Measurements from ENCODE around the gene RETN. TPM values are rescaled to one million over a fixed set of nuclear protein-coding genes. Genes with fewer than 3 reads are reported as not detected.

Gene RETN
- total RNA-seq, 2 donors from 2014 or later, result not detected

DNA sequence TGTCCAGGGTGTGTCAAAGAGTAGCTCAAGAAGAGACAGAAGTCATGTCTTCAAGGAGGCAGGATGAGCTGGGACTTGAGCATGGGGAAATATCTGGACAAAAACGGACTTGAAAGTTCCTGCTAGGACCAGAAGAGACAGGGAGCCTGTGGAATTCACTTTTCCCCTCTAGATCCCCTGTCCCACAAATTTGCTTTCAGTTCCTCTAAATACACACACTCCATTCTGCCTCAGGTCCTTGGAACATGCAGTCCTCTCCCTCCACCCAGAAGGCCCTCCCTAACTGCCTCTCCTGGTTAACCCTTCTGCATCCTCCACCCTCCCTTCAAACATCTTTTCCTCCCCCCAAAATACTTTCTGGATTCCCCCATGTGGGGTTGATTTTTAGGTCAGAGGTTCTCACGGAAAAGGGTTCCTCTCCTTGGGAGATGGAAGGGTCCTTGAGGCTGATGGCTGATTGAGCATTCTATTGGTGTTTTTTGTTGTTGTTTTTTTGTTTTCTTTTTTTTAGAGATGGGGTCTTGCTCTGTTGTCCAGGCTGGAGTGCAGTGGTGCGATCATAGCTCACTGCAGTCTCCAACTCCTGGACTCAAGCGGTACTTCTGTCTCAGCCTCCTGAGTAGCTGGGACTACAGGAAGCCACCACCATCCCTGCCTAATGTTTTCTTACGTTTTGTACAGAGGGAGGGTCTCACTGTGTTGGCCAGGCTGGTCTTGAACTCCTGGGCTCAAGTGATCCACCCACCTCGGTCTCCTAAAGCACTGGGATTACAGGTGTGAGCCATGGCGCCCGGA lies 6.9 kb upstream of the RETN start:
- Mint-ChIP-seq H3K36me3 (ENCODE audit: low read depth) (no peaks in the 10 kb centered on the region), H3K27ac (no peak overlapping the region), H3K4me1 (no peaks in the 10 kb centered on the region), H3K9me3 (no peaks in the 10 kb centered on the region), H3K4me3 (no peak overlapping the region), H3K27me3 (peaks cover 3% of the 10 kb centered on the region)
- no peak for ATAC-seq (replicated peaks)

GRCh38 chr19:7662657-7663056 lies 6.2 kb upstream of the RETN start:
- Mint-ChIP-seq H3K36me3 (ENCODE audit: low read depth) (no peaks in the 10 kb centered on the region), H3K9me3 (no peaks in the 10 kb centered on the region), H3K4me3 (no peak overlapping the region), H3K27me3 (peaks cover 5% of the 10 kb centered on the region), H3K4me1 (no peaks in the 10 kb centered on the region), H3K27ac (no peak overlapping the region)
- ATAC-seq (replicated peaks), result no peak

GRCh38 chr19:7663706-7664105 lies 5.1 kb upstream of the RETN start:
- Mint-ChIP-seq H3K4me1 (no peaks in the 10 kb centered on the region), H3K27ac (no peak overlapping the region), H3K36me3 (ENCODE audit: low read depth) (no peaks in the 10 kb centered on the region), H3K9me3 (no peaks in the 10 kb centered on the region), H3K27me3 (peaks cover 5% of the 10 kb centered on the region), H3K4me3 (no peak overlapping the region)
- ATAC-seq (replicated peaks), result no peak

- no peak overlapping the region for H3K27ac Mint-ChIP-seq
- no peak overlapping the region for H3K4me3 Mint-ChIP-seq
- no peaks in the 10 kb centered on the region for H3K4me1 Mint-ChIP-seq
- ATAC-seq (replicated peaks), result no peak
- no peaks in the 10 kb centered on the region for H3K9me3 Mint-ChIP-seq
- peaks cover 10% of the 10 kb centered on the region for H3K27me3 Mint-ChIP-seq
- H3K36me3 Mint-ChIP-seq (ENCODE audit: low read depth), result no peaks in the 10 kb centered on the region
These were observed 3.8 kb upstream of the RETN start for GRCh38 chr19:7665076-7665475.

DNA sequence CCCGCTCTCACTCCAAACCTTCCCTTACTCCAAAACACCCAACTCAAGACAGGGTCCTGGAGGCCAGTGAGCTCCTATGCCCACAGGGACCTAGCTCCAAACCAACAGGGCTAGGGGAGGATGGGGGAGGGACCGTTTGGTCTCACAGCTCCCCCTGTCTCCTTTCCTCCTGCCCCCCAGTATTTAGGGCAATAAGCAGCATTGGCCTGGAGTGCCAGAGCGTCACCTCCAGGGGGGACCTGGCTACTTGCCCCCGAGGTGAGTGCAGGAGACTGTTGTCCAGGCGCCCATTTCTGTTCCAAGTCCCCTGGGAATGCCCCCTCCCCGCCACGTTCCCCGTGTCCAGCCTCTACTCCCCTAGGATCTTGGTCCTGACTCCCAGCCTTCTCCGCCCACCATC lies 792 bp downstream of the RETN start:
- no peaks in the 10 kb centered on the region for H3K36me3 Mint-ChIP-seq (ENCODE audit: low read depth)
- H3K4me3 Mint-ChIP-seq, result no peak overlapping the region
- H3K27me3 Mint-ChIP-seq, result peaks cover 22% of the 10 kb centered on the region
- no peaks in the 10 kb centered on the region for H3K4me1 Mint-ChIP-seq
- ATAC-seq (replicated peaks), result no peak
- no peaks in the 10 kb centered on the region for H3K9me3 Mint-ChIP-seq
- no peak overlapping the region for H3K27ac Mint-ChIP-seq

DNA sequence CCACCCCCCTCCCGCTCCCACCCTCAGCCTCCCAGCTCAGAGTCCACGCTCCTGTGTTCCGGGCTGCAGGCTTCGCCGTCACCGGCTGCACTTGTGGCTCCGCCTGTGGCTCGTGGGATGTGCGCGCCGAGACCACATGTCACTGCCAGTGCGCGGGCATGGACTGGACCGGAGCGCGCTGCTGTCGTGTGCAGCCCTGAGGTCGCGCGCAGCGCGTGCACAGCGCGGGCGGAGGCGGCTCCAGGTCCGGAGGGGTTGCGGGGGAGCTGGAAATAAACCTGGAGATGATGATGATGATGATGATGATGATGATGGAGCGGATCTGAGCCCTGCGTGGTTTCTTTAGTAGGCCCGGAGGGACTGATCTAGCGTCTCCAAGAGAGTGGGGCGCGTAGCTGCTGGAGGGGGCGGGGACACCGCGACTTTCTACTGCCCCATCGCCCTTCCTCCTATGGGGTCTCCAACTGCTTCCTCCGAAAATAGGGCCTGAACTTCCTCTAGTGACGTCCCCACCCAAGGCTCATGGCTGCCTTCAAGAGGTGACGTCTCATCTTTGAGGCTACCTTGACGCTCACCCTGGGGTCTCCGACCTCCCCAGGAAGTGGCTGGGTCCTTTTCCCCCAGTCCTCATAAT lies 1.4 kb downstream of the RETN start:
- Mint-ChIP-seq H3K4me1 (no peaks in the 10 kb centered on the region), H3K27me3 (peaks cover 22% of the 10 kb centered on the region), H3K36me3 (ENCODE audit: low read depth) (no peaks in the 10 kb centered on the region), H3K27ac (no peak overlapping the region), H3K4me3 (peak overlapping the region; percentile 42), H3K9me3 (no peaks in the 10 kb centered on the region)
- no peak for ATAC-seq (replicated peaks)

GRCh38 chr19:7670790-7671189 lies 1.9 kb downstream of the RETN start:
- Mint-ChIP-seq H3K4me3 (peak overlapping the region; percentile 42), H3K9me3 (no peaks in the 10 kb centered on the region), H3K4me1 (peaks cover 2% of the 10 kb centered on the region), H3K36me3 (ENCODE audit: low read depth) (no peaks in the 10 kb centered on the region), H3K27ac (no peak overlapping the region), H3K27me3 (peaks cover 24% of the 10 kb centered on the region)
- ATAC-seq (replicated peaks), result no peak

- Mint-ChIP-seq H3K36me3 (ENCODE audit: low read depth) (no peaks in the 10 kb centered on the region), H3K27ac (no peak overlapping the region), H3K27me3 (peaks cover 27% of the 10 kb centered on the region), H3K9me3 (no peaks in the 10 kb centered on the region), H3K4me1 (peaks cover 5% of the 10 kb centered on the region), H3K4me3 (no peak overlapping the region)
- no peak for ATAC-seq (replicated peaks)
These were observed 3.7 kb downstream of the RETN start for GRCh38 chr19:7672522-7672921.

DNA sequence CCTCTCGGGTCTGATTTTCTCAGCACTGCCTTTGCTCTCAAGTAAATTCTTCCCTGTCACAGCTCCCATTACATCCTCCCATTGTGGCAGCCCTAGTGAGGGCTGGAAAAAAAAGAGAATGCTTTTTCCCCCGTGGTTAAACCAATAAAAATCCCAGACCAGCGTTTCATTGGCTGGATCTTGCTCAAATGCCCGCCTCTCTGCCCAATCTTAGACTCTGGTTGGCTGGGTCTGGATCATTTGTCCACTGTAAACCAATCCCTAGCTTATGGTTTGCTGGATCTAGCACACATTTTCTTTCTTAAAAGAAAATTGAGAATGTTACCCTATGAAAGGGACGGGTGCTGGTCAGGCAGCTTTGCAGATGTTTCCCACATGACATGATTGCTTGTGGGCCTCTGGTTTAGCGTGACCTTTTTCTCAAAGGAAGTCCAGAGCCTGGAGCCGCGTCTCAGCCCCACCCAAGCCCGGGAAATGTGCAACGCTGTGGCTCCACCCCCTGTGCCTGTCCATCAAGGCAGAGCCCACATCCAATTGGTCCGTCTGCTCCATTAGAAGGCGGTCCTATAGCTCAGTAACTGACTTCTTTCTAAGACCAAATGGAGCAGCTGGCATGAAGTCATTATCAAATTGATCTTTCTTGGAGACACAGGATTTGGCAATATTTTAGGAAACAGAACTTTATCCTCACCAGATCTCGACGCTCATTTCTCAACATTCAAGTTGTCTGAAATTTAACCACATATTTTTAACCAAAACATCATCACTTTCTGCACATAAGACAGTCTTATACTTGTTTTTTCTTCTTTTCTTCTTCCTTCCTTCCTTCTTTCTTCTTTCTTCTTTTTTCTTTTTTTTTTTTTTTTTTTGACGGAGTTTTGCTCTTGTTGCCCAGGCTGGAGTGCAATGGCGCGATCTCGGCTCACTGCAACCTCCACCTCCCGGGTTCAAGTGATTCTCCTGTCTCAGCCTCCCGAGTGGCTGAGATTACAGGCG lies 5.5 kb downstream of the RETN start:
- ATAC-seq (replicated peaks), result peak; percentile 30
- Mint-ChIP-seq H3K4me3 (no peak overlapping the region), H3K36me3 (ENCODE audit: low read depth) (no peaks in the 10 kb centered on the region), H3K27ac (no peak overlapping the region), H3K4me1 (peaks cover 9% of the 10 kb centered on the region), H3K27me3 (peaks cover 27% of the 10 kb centered on the region), H3K9me3 (no peaks in the 10 kb centered on the region)

GRCh38 chr19:7676376-7676775 lies 7.5 kb downstream of the RETN start:
- peaks cover 4% of the 10 kb centered on the region for H3K36me3 Mint-ChIP-seq (ENCODE audit: low read depth)
- H3K27ac Mint-ChIP-seq, result no peak overlapping the region
- no peaks in the 10 kb centered on the region for H3K9me3 Mint-ChIP-seq
- peak overlapping the region; percentile 13 for H3K4me3 Mint-ChIP-seq
- H3K4me1 Mint-ChIP-seq, result peaks cover 15% of the 10 kb centered on the region
- peaks cover 23% of the 10 kb centered on the region for H3K27me3 Mint-ChIP-seq
- no peak for ATAC-seq (replicated peaks)

DNA sequence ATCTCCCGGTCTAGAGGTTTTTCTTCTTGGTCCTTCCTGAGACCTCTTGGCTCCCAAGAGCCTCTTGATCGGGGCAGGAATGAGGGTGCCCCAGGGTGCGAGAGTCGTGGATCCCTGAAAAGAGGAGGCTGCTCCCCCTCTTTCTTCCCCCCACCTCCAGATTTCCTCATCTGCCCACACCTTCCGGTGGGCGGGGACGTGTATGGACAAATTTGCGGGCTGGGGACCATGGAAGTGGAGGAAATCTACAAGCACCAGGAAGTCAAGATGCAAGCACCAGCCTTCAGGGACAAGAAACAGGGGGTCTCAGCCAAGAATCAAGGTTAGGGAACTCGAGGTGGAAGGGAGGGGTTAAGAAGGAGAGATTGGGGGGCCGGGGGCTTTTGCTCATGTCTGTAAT lies 8.0 kb downstream of the RETN start, which contains the start of gene MCEMP1:
Gene MCEMP1, plus strand, starts transcription at position 237 of the 400 bp plus-strand sequence. Its CDS starts 31 bp downstream, at position 268.
- H3K4me3 Mint-ChIP-seq, result peak within 1 kb of the TSS; percentile 13
- peaks cover 15% of the 10 kb centered on the region for H3K4me1 Mint-ChIP-seq
- no peak within 1 kb of the TSS for H3K27ac Mint-ChIP-seq

DNA sequence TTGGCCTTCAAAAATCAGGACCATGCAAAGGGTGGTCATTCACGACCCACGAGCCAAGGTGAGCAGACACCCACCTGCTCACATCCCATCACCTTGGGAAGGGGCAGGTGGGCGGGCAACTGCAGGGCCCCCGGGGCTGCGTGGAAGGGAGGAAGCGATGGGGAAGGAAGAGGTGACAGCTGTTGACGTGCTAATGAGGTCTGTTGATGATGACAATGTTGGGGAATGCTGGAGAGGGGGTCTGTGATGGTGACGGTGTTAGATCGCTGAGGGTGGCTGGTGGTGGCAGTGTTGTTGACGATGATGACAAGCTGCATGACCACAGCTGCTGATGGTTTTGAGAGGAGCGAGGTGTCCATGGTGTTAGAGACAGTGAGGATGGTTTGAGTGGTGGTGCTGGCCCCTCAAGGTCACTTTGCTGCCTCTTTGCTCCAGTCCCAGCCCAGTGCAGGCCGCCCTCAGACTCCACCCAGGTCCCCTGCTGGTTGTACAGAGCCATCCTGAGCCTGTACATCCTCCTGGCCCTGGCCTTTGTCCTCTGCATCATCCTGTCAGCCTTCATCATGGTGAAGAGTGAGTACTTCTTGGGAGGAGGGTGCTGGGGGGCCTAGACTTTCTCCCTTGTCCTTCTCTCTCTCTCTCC lies 8.9 kb downstream of the RETN start:
- Mint-ChIP-seq H3K4me3 (peak overlapping the region; percentile 32), H3K27me3 (peaks cover 19% of the 10 kb centered on the region), H3K36me3 (ENCODE audit: low read depth) (peaks cover 16% of the 10 kb centered on the region), H3K4me1 (peaks cover 15% of the 10 kb centered on the region), H3K27ac (no peak overlapping the region), H3K9me3 (no peaks in the 10 kb centered on the region)
- no peak for ATAC-seq (replicated peaks)

More for the DNA sequence above, 8.0 kb downstream of the RETN start, which contains the start of gene MCEMP1:
- Mint-ChIP-seq H3K9me3 (no peaks in the 10 kb centered on the region), H3K36me3 (ENCODE audit: low read depth) (peaks cover 9% of the 10 kb centered on the region), H3K27me3 (peaks cover 21% of the 10 kb centered on the region)
- ATAC-seq (replicated peaks), result no peak

DNA sequence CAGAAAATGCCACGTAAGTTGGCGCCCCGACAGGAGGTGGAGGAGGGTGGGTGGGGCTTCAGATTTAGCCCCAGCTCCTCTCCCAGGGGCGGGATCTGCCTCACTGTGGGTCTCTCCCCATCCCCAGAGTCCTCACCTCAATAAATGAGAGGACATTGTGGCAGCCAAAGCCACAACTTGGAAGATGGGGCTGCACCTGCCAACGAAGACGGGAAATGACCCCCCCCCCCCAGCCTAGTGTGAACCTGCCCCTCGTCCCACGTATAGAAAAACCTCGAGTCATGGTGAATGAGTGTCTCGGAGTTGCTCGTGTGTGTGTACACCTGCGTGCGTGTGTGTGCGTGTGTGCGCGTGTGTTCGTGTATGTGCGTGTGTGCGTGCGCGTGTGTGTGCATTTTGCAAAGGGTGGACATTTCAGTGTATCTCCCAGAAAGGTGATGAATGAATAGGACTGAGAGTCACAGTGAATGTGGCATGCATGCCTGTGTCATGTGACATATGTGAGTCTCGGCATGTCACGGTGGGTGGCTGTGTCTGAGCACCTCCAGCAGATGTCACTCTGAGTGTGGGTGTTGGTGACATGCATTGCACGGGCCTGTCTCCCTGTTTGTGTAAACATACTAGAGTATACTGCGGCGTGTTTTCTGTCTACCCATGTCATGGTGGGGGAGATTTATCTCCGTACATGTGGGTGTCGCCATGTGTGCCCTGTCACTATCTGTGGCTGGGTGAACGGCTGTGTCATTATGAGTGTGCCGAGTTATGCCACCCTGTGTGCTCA lies 10.3 kb downstream of the RETN start:
- Mint-ChIP-seq H3K9me3 (no peaks in the 10 kb centered on the region), H3K36me3 (ENCODE audit: low read depth) (peaks cover 30% of the 10 kb centered on the region), H3K4me1 (peaks cover 15% of the 10 kb centered on the region), H3K27ac (peak overlapping the region; percentile 86), H3K27me3 (peaks cover 11% of the 10 kb centered on the region), H3K4me3 (peak overlapping the region; percentile 65)
- ATAC-seq (replicated peaks), result peak; percentile 72
